A549 (cell line): ENCODE results near the gene EIF4A2. TPM values are rescaled to one million over a fixed set of nuclear protein-coding genes. Genes with fewer than 3 reads are reported as not detected.
A peak's percentile ranks its signal among the peaks of the same experiment; 100 is the strongest.

Experiments used
- ATAC-seq, 2 experiments: fragments of 200-7000 bp in 1 of 2; fragments of >200 bp in 1 of 2; cut with Nextera tagmentation in 1 of 2; cut with Tn5 transposase in 1 of 2; 3 replicates each; pipeline versions ENCODE4 v1.8.0 to v1.9.1; 2018 to 2020; ENCODE audit warnings: mild to moderate bottlenecking in 1 of 2, moderate library complexity in 1 of 2
- CTCF ChIA-PET: fragments of 300-600 bp; sonication (Branson Sonifier 250); formaldehyde crosslinking; extraction: SDS; loops from one replicate; lab custom pipeline; 2021; ENCODE audit warnings: antibody characterized with exemption, inconsistent platforms; lab: Yijun Ruan, JAX
- POLR2A ChIA-PET: fragments of 350-600 bp; formaldehyde crosslinking; extraction: SDS; loops from one replicate; lab custom pipeline; 2021; ENCODE audit warnings: antibody characterized with exemption, inconsistent platforms; lab: Yijun Ruan, JAX
- DNase-seq, 2 experiments: peaks; one replicate each; pipeline versions ENCODE4 v3.0.0 to v3.0.0-alpha.2; 2011 to 2016; ENCODE audit warnings: low read depth in 1 of 2, low spot score in 1 of 2
- FAIRE-seq: peaks from 2 replicates; lab custom pipeline; 2011; peaks lifted over from hg19 to GRCh38; lab: Jason Lieb, UNC
- H3K27ac ChIP-seq, 2 experiments: fragments of >200 bp; sonication (Bioruptor Twin); formaldehyde crosslinking; 3 replicates each; pipeline ENCODE4 v1.5.1; 2016 to 2017
- H3K4me1 ChIP-seq: fragments of >200 bp; sonication (Bioruptor Twin); formaldehyde crosslinking; 3 replicates; pipeline ENCODE4 v1.6.1; 2016
- H3K4me2 ChIP-seq: fragments of >200 bp; sonication (Bioruptor Twin); formaldehyde crosslinking; 3 replicates; pipeline ENCODE4 v1.6.1; 2016
- H3K4me3 ChIP-seq: fragments of >200 bp; sonication (Bioruptor Twin); formaldehyde crosslinking; 3 replicates; pipeline ENCODE4 v1.5.1; 2016
- H3K9me3 ChIP-seq: fragments of >200 bp; sonication (Bioruptor Twin); formaldehyde crosslinking; 3 replicates; pipeline ENCODE4 v1.6.1; 2016
- BCL3 ChIP-seq: fragments of >200 bp; sonication (Bioruptor Twin); formaldehyde crosslinking; IDR thresholded peaks from 3 replicates; pipeline ENCODE4 v1.6.1; 2016
- CBX2 ChIP-seq: fragments of 200-600 bp; sonication (generic); IDR thresholded peaks from 2 replicates; pipeline ENCODE4 v1.6.1; 2016; ENCODE audit warnings: low read depth, mild to moderate bottlenecking, borderline replicate concordance
- CBX8 ChIP-seq: fragments of 200-600 bp; sonication (generic); IDR thresholded peaks from 2 replicates; pipeline ENCODE4 v1.6.1; 2016
- CHD2 ChIP-seq: fragments of 150-350 bp; IDR thresholded peaks from 2 replicates; pipeline ENCODE4 v1.6.1; 2014; ENCODE audit warnings: low read length; ENCODE audit not compliant: partially characterized antibody
- EHF ChIP-seq: fragments of 250-450 bp; sonication (Bioruptor Pico); IDR thresholded peaks from 2 replicates; pipeline ENCODE4 v1.5.0; 2020; ENCODE audit warnings: mild to moderate bottlenecking
- EP300 ChIP-seq, 2 experiments: fragments of >200 bp; sonication (Bioruptor Twin); formaldehyde crosslinking; IDR thresholded peaks; 2 replicates in 1 of 2; 3 replicates in 1 of 2; pipeline ENCODE4 v1.6.1; 2016 to 2017
- FOSB ChIP-seq: fragments of 250-450 bp; sonication (Bioruptor Pico); IDR thresholded peaks from 2 replicates; pipeline ENCODE4 v1.5.0; 2020; ENCODE audit warnings: mild to moderate bottlenecking, moderate library complexity
- HOXA7 ChIP-seq: fragments of 250-450 bp; sonication (Bioruptor Pico); IDR thresholded peaks from 2 replicates; pipeline ENCODE4 v1.5.0; 2020; ENCODE audit warnings: mild to moderate bottlenecking, moderate library complexity
- HOXB13 ChIP-seq: fragments of 250-450 bp; sonication (Bioruptor Pico); IDR thresholded peaks from 2 replicates; pipeline ENCODE4 v1.5.0; 2020; ENCODE audit warnings: low read depth, mild to moderate bottlenecking, moderate library complexity
- KDM5A ChIP-seq: fragments of 200-600 bp; sonication (generic); IDR thresholded peaks from 2 replicates; pipeline ENCODE4 v1.6.1; 2016; ENCODE audit warnings: antibody characterized with exemption, mild to moderate bottlenecking
- MAZ ChIP-seq: fragments of 150-350 bp; IDR thresholded peaks from 2 replicates; pipeline ENCODE4 v1.6.1; 2014; ENCODE audit warnings: antibody characterized with exemption, low read depth, low read length, borderline replicate concordance
- NFE2L2 ChIP-seq: fragments of 150-350 bp; conservative IDR thresholded peaks from 2 replicates; pipeline ENCODE4 v1.6.1; 2014; ENCODE audit warnings: low read length
- POLR2A ChIP-seq: IDR thresholded peaks from 2 replicates; pipeline ENCODE4 v1.6.1; 2012; ENCODE audit warnings: mild to moderate bottlenecking, low read length
- POLR2AphosphoS2 ChIP-seq: conservative IDR thresholded peaks from 2 replicates; pipeline ENCODE4 v1.6.1; 2012; ENCODE audit warnings: low read length, improper control_type of control experiment, inconsistent platforms
- RAD21 ChIP-seq, 2 experiments: fragments of >200 bp in 1 of 2; sonication (Bioruptor Twin) in 1 of 2; formaldehyde crosslinking in 1 of 2; IDR thresholded peaks in 1 of 2; conservative IDR thresholded peaks in 1 of 2; 2 replicates in 1 of 2; 3 replicates in 1 of 2; pipeline ENCODE4 v1.6.1; 2012 to 2018; ENCODE audit warnings: inconsistent platforms in 1 of 2
- RCOR1 ChIP-seq: fragments of 150-350 bp; IDR thresholded peaks from 2 replicates; pipeline ENCODE4 v1.6.1; 2014; ENCODE audit warnings: antibody characterized with exemption, low read length, low read depth
- RFX5 ChIP-seq: fragments of 450-650 bp; IDR thresholded peaks from 2 replicates; pipeline ENCODE4 v1.7.1; 2014; ENCODE audit warnings: antibody characterized with exemption, mild to moderate bottlenecking, moderate library complexity
- SMC3 ChIP-seq: fragments of >200 bp; sonication (Bioruptor Twin); formaldehyde crosslinking; IDR thresholded peaks from 3 replicates; pipeline ENCODE4 v1.6.1; 2018; ENCODE audit warnings: inconsistent platforms
- SREBF2 ChIP-seq: fragments of 450-650 bp; IDR thresholded peaks from 2 replicates; pipeline ENCODE4 v1.6.1; 2014; ENCODE audit warnings: mild to moderate bottlenecking, moderate library complexity
- TP53 ChIP-seq: fragments of 250-450 bp; sonication (Bioruptor Pico); IDR thresholded peaks from 2 replicates; pipeline ENCODE4 v1.5.0; 2021; ENCODE audit warnings: mild to moderate bottlenecking, moderate library complexity
- WGBS: methylation state at CpG from one replicate; pipeline ENCODE4 v1.1.6; 2017; ENCODE audit errors: missing lambda C conversion rate; 5-methylcytosine and 5-hydroxymethylcytosine counted together
- polyA plus RNA-seq, 4 experiments: library from polyadenylated mRNA; depleted of rRNA in 3 of 4; stranded (reverse); fragments of >200 nt; fragmentation: RNase III in 1 of 4; extraction: RNeasy Plus Mini Kit Qiagen cat#74134 plus additional on column Dnase treatment in 1 of 4; gene quantifications; 2 replicates in 3 of 4; 3 replicates in 1 of 4; pipeline ENCODE4 v1.2.3, GENCODE V29; 2011 to 2017
- TF ChIP-seq, protein P1 (sequence below): fragments of 250-450 bp; sonication (Bioruptor Pico); IDR thresholded peaks from 2 replicates; pipeline ENCODE4 v1.5.0; 2020; ENCODE audit warnings: low read depth, mild to moderate bottlenecking, moderate library complexity
- TF ChIP-seq, protein P2 (sequence below): fragments of >200 bp; sonication (Bioruptor Twin); formaldehyde crosslinking; IDR thresholded peaks from 2 replicates; pipeline ENCODE4 v1.6.1; 2016
- TF ChIP-seq, protein P3 (sequence below): fragments of 250-450 bp; sonication (Bioruptor Pico); IDR thresholded peaks from 2 replicates; pipeline ENCODE4 v1.5.0; 2021; ENCODE audit warnings: mild to moderate bottlenecking, moderate library complexity, borderline replicate concordance

EIF4A2 gene
- polyA plus RNA-seq, 2 of the 4 experiments (the other 2 are of a cell fraction): 172 to 493 TPM

DNA sequence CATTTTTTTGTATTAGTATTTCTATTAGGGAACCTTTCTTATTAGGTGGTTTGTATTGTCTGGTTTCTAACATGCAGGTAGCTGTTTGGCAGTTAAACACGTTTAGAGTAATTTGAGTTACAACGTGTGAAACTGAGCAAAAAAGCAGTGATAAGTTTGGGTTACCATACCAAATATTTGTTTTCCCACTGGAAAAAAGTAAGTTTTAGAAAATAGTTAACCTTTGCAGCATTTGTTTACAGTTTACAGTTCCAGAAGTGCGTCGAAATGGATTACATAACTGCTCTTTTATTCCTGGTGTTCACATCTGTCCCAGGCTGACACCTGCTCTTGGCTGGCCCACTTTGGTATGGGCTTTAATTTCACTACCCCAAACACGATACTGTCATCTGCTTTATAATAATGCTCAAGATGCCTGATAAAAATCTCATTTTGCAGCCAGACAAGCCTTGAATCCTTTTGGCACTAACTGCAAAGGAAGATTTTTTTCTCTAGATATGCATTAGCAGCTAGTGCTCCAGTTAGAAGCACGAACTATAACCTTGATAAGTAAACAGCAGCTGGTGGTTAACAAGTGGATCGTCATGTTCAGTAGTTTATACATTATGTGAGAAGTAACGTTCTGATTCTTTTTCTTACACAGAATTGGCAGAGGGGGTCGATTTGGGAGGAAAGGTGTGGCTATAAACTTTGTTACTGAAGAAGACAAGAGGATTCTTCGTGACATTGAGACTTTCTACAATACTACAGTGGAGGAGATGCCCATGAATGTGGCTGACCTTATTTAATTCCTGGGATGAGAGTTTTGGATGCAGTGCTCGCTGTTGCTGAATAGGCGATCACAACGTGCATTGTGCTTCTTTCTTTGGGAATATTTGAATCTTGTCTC is 5.3 kb downstream of the EIF4A2 start:
- no peak for TF ChIP-seq EP300 (IDR thresholded peaks at IDR 0.05)
- ChIA-PET CTCF (no interaction called here), POLR2A (interaction anchor here (1.0 kb wide), 1 partner anchor 172 kb away, joined by 3 read pairs; no protein-coding TSS in a partner anchor)
- DNase-seq: no peak
- no peak for ATAC-seq
- H3K4me2 ChIP-seq: peak overlapping the region; percentile 99
- 29% methylated on average over 13 of the region's 13 CpGs for whole genome bisulfite sequencing
- H3K27ac ChIP-seq: no peak overlapping the region
- no peak for FAIRE-seq
- H3K4me1 ChIP-seq: peaks cover 48% of the 10 kb centered on the region
- peak overlapping the region; percentile 94; the same call in 2 of the 3 replicates for H3K4me3 ChIP-seq
- no peaks in the 10 kb centered on the region for H3K9me3 ChIP-seq

DNA sequence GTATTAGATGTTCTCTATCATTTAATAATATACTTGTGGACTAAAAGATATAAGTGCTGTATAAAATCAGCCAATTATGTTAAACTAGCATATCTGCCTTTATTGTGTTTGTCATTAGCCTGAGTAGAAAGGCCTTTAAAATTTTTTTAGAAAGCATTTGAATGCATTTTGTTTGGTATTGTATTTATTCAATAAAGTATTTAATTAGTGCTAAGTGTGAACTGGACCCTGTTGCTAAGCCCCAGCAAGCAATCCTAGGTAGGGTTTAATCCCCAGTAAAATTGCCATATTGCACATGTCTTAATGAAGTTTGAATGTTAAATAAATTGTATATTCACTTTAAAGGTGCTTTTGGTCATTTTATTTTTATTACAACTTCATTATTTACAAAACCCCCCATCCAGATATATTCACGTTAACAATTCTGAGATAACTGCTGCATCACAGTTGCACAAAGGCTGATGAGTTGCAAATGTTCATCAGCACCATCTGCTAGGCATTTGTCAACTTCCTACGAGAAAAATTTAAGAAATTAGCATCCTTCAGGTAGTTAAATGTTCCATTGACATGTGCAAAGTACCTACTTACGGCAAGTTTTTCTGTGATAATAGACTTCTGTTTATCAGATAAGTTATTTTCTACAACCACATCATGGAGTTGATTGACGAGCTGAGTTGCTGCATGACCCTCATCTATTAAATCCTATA is 6.3 kb downstream of the EIF4A2 start:
- TF ChIP-seq SREBF2 (no peak), KDM5A (no peak), CBX8 (no peak), RFX5 (no peak), POLR2A (no peak), POLR2AphosphoS2 (no peak; the same call in 1 of the 2 replicates), NFE2L2 (no peak), BCL3 (peak; percentile 5; the same call in 1 of the 3 replicates), MAZ (no peak), EHF (peak; percentile 14; the same call in 1 of the 2 replicates), HOXA7 (CRISPR knock-in tag) (peak; percentile 47; the same call in 1 of the 2 replicates), RAD21 (conservative IDR thresholded peaks at IDR 0.05 in 1 of 2, IDR thresholded peaks at IDR 0.05 in 1 of 2) (no peak), TP53 (no peak), CHD2 (no peak), CBX2 (no peak), HOXB13 (no peak), FOSB (CRISPR knock-in tag) (peak; percentile 78), RCOR1 (no peak), SMC3 (no peak)
- TF ChIP-seq, protein P1, sequence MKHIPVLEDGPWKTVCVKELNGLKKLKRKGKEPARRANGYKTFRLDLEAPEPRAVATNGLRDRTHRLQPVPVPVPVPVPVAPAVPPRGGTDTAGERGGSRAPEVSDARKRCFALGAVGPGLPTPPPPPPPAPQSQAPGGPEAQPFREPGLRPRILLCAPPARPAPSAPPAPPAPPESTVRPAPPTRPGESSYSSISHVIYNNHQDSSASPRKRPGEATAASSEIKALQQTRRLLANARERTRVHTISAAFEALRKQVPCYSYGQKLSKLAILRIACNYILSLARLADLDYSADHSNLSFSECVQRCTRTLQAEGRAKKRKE: no peak
- TF ChIP-seq, protein P2, sequence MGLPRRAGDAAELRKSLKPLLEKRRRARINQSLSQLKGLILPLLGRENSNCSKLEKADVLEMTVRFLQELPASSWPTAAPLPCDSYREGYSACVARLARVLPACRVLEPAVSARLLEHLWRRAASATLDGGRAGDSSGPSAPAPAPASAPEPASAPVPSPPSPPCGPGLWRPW: no peak
- TF ChIP-seq, protein P3, sequence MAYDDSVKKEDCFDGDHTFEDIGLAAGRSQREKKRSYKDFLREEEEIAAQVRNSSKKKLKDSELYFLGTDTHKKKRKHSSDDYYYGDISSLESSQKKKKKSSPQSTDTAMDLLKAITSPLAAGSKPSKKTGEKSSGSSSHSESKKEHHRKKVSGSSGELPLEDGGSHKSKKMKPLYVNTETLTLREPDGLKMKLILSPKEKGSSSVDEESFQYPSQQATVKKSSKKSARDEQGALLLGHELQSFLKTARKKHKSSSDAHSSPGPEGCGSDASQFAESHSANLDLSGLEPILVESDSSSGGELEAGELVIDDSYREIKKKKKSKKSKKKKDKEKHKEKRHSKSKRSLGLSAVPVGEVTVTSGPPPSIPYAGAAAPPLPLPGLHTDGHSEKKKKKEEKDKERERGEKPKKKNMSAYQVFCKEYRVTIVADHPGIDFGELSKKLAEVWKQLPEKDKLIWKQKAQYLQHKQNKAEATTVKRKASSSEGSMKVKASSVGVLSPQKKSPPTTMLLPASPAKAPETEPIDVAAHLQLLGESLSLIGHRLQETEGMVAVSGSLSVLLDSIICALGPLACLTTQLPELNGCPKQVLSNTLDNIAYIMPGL: peak; percentile 3; the same call in 1 of the 2 replicates
- FAIRE-seq (no peak), DNase-seq (no peak), ATAC-seq (no peak)
- WGBS: 39% methylated on average over 4 of the region's 4 CpGs
- H3K4me2 ChIP-seq: peak overlapping the region; percentile 99; the same call in 2 of the 3 replicates
- no peaks in the 10 kb centered on the region for H3K9me3 ChIP-seq
- ChIA-PET CTCF (interaction anchor here (0.7 to 1.2 kb wide), 3 partner anchors 32 to 173 kb away, joined by 3 to 4 read pairs (median 3); no protein-coding TSS in a partner anchor), POLR2A (no interaction called here)
- no peak overlapping the region for H3K27ac ChIP-seq
- peaks cover 48% of the 10 kb centered on the region for H3K4me1 ChIP-seq
- no peak overlapping the region for H3K4me3 ChIP-seq
